Ovary (tissue), 3 donors: ENCODE data around the gene FMC1.

ENCODE experiments used
- EP300 ChIP-seq: sonication (generic); formaldehyde crosslinking; IDR thresholded peaks from one replicate; pipeline ENCODE4 v1.6.1; 2017; ENCODE audit warnings: antibody characterized with exemption
- POLR2A ChIP-seq: fragments of 450-650 bp; IDR thresholded peaks from one replicate; pipeline ENCODE4 v1.6.1; 2017; ENCODE audit warnings: antibody characterized with exemption, mild to moderate bottlenecking, moderate library complexity
- TF ChIP-seq, protein P1 (sequence below), 3 donors: fragments of 450-650 bp in 2 of 3; fragments of 200-600 bp in 1 of 3; IDR thresholded peaks; one replicate each; pipeline versions ENCODE4 v1.5.1 to v1.8.0; 2016 to 2022; ENCODE audit warnings: antibody characterized with exemption in 3 of 3, mild to moderate bottlenecking in 1 of 3
- donor health status: DM: no; HTN: no; CAD: no.

DNA sequence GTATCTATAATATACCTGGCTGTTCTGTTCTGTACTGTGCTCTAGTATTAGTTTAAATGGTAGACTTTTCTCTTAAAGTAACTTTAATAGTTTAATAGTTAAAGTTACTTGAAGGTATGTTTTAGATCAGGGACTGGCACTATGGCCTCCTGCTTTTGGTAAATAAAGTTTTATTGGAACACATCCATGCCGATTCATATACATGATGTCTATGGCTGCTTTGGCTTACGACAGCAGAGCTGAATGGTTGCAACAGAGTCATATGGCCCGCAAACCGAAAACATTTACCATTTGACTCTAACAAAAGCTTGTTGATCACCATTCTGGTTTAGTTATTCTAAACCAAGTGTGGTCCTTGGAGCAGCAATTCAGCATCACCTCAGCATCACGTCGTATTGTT, 25.3 kb downstream of the FMC1 start:
- TF ChIP-seq, protein P1, sequence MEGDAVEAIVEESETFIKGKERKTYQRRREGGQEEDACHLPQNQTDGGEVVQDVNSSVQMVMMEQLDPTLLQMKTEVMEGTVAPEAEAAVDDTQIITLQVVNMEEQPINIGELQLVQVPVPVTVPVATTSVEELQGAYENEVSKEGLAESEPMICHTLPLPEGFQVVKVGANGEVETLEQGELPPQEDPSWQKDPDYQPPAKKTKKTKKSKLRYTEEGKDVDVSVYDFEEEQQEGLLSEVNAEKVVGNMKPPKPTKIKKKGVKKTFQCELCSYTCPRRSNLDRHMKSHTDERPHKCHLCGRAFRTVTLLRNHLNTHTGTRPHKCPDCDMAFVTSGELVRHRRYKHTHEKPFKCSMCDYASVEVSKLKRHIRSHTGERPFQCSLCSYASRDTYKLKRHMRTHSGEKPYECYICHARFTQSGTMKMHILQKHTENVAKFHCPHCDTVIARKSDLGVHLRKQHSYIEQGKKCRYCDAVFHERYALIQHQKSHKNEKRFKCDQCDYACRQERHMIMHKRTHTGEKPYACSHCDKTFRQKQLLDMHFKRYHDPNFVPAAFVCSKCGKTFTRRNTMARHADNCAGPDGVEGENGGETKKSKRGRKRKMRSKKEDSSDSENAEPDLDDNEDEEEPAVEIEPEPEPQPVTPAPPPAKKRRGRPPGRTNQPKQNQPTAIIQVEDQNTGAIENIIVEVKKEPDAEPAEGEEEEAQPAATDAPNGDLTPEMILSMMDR (IDR thresholded peaks at IDR 0.05): no peak
- TF ChIP-seq POLR2A (no peak), EP300 (no peak)
